SK-N-SH (cell line): Measurements from ENCODE around the gene RHOT2.

Experiments
- CTCF ChIP-seq: fragments of 200-600 bp; sonication (generic); IDR thresholded peaks from 2 replicates; pipeline ENCODE4 v1.6.1; 2017; ENCODE audit warnings: antibody characterized with exemption, mild to moderate bottlenecking, moderate library complexity
- EZH2phosphoT487 ChIP-seq: fragments of 200-600 bp; sonication (generic); IDR thresholded peaks from 2 replicates; pipeline ENCODE4 v1.6.1; 2017; ENCODE audit warnings: low read depth, mixed run types, mild to moderate bottlenecking, antibody characterized with exemption, moderate library complexity, borderline replicate concordance
- FOXJ3 ChIP-seq: sonication (generic); formaldehyde crosslinking; IDR thresholded peaks from 2 replicates; pipeline ENCODE4 v1.5.1; 2020; ENCODE audit warnings: mild to moderate bottlenecking, missing genetic modification reagents
- FOXM1 ChIP-seq: IDR thresholded peaks from 2 replicates; pipeline ENCODE4 v1.4.0; 2012; ENCODE audit warnings: low read depth, mild to moderate bottlenecking
- GABPA ChIP-seq: IDR thresholded peaks from 2 replicates; pipeline ENCODE4 v1.4.0; 2012; ENCODE audit warnings: low read depth, mild to moderate bottlenecking
- NRF1 ChIP-seq: IDR thresholded peaks from 2 replicates; pipeline ENCODE4 v1.6.1; 2012; ENCODE audit warnings: low read depth, mild to moderate bottlenecking, low read length
- POLR2AphosphoS5 ChIP-seq: IDR thresholded peaks from 2 replicates; pipeline ENCODE4 v1.6.1; 2012; ENCODE audit warnings: low read depth, low read length
- RCOR1 ChIP-seq: fragments of 150-350 bp; IDR thresholded peaks from 2 replicates; pipeline ENCODE4 v1.6.1; 2017; ENCODE audit warnings: antibody characterized with exemption, low read length
- RFX5 ChIP-seq: IDR thresholded peaks from 2 replicates; pipeline ENCODE4 v1.6.1; 2012; ENCODE audit warnings: mild to moderate bottlenecking, improper control_type of control experiment, low read length
- TCF12 ChIP-seq: IDR thresholded peaks from 2 replicates; pipeline ENCODE4 v1.4.0; 2012
- YY1 ChIP-seq: IDR thresholded peaks from 2 replicates; pipeline ENCODE4 v1.4.0; 2012; ENCODE audit warnings: low read depth, mild to moderate bottlenecking
- TF ChIP-seq, protein P1 (sequence below): IDR thresholded peaks from 2 replicates; pipeline ENCODE4 v1.4.0; 2012; ENCODE audit warnings: low read depth, borderline replicate concordance
- TF ChIP-seq, protein P2 (sequence below): IDR thresholded peaks from 2 replicates; pipeline ENCODE4 v1.6.1; 2012; ENCODE audit warnings: mild to moderate bottlenecking, low read depth, low read length, moderate library complexity

DNA sequence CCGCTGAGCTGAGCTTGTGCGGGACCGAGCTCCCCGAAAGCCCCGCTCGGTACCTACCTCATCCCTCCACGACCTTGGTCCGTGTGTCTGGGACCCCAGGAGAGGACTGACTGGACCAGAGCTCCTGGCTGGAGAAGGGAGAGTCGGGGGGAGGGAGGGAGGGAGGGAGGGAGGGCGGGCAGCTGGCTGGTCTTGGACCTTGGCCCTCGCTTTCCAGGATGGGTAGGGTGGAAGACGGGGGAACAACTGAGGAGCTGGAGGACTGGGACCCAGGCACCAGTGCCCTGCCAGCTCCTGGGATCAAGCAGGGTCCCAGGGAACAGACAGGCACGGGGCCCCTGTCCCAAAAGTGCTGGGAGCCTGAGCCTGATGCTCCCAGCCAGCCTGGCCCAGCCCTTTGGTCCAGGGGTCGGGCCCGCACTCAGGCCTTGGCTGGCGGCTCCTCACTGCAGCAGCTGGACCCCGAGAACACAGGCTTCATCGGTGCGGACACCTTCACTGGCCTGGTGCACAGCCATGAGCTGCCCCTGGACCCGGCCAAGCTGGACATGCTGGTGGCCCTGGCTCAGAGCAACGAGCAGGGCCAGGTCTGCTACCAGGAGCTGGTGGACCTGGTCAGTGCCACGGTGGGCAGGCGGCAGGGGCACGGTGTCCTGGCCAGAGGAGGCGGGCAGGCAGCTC, 8.1 kb downstream of the RHOT2 start:
- TF ChIP-seq RCOR1 (no peak), CTCF (no peak), FOXJ3 (no peak), GABPA (no peak), NRF1 (no peak), YY1 (no peak), EZH2phosphoT487 (no peak), TCF12 (no peak), FOXM1 (no peak), POLR2AphosphoS5 (no peak), RFX5 (no peak)
- TF ChIP-seq, protein P1, sequence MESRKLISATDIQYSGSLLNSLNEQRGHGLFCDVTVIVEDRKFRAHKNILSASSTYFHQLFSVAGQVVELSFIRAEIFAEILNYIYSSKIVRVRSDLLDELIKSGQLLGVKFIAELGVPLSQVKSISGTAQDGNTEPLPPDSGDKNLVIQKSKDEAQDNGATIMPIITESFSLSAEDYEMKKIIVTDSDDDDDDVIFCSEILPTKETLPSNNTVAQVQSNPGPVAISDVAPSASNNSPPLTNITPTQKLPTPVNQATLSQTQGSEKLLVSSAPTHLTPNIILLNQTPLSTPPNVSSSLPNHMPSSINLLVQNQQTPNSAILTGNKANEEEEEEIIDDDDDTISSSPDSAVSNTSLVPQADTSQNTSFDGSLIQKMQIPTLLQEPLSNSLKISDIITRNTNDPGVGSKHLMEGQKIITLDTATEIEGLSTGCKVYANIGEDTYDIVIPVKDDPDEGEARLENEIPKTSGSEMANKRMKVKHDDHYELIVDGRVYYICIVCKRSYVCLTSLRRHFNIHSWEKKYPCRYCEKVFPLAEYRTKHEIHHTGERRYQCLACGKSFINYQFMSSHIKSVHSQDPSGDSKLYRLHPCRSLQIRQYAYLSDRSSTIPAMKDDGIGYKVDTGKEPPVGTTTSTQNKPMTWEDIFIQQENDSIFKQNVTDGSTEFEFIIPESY, result no peak
- TF ChIP-seq, protein P2, sequence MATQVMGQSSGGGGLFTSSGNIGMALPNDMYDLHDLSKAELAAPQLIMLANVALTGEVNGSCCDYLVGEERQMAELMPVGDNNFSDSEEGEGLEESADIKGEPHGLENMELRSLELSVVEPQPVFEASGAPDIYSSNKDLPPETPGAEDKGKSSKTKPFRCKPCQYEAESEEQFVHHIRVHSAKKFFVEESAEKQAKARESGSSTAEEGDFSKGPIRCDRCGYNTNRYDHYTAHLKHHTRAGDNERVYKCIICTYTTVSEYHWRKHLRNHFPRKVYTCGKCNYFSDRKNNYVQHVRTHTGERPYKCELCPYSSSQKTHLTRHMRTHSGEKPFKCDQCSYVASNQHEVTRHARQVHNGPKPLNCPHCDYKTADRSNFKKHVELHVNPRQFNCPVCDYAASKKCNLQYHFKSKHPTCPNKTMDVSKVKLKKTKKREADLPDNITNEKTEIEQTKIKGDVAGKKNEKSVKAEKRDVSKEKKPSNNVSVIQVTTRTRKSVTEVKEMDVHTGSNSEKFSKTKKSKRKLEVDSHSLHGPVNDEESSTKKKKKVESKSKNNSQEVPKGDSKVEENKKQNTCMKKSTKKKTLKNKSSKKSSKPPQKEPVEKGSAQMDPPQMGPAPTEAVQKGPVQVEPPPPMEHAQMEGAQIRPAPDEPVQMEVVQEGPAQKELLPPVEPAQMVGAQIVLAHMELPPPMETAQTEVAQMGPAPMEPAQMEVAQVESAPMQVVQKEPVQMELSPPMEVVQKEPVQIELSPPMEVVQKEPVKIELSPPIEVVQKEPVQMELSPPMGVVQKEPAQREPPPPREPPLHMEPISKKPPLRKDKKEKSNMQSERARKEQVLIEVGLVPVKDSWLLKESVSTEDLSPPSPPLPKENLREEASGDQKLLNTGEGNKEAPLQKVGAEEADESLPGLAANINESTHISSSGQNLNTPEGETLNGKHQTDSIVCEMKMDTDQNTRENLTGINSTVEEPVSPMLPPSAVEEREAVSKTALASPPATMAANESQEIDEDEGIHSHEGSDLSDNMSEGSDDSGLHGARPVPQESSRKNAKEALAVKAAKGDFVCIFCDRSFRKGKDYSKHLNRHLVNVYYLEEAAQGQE, result no peak
